Fibroblast of the aortic adventitia (primary cell): ENCODE data around the gene GPRC5B. TPM values are rescaled to one million over a fixed set of nuclear protein-coding genes. Genes with fewer than 3 reads are reported as not detected.

Experiments
- DNase-seq: peaks from one replicate; pipeline ENCODE4 v3.0.0-alpha.2; 2010; ENCODE audit warnings: low read depth
- H3K4me3 ChIP-seq: 2 replicates; pipeline ENCODE4 v1.5.1; 2011; ENCODE audit warnings: low read depth, mild to moderate bottlenecking, control low read depth, low read length, moderate library complexity
- CTCF ChIP-seq: IDR thresholded peaks from 2 replicates; pipeline ENCODE4 v1.5.1; 2011; ENCODE audit warnings: mild to moderate bottlenecking, low read length, control low read depth, inconsistent platforms; ENCODE audit not compliant: insufficient read depth
- total RNA-seq: library from RNA; depleted of rRNA; stranded (reverse); fragments of >200 nt; gene quantifications from 2 replicates; pipeline ENCODE4 v1.2.3, GENCODE V29; 2012; ENCODE audit warnings: low replicate concordance

Gene GPRC5B
- total RNA-seq, 1 donor = 20.2 TPM

GRCh38 chr16:19881783-19882182, 2.9 kb downstream of the GPRC5B start:
- no peak for TF ChIP-seq CTCF
- no peak for DNase-seq

GRCh38 chr16:19881028-19881427, 3.6 kb downstream of the GPRC5B start:
- no peak for DNase-seq
- no peak overlapping the region for H3K4me3 ChIP-seq
- no peak for TF ChIP-seq CTCF

More at GRCh38 chr16:19881783-19882182, 2.9 kb downstream of the GPRC5B start:
- peak overlapping the region; percentile 13 for H3K4me3 ChIP-seq

- peak; percentile 23 for DNase-seq
- no peak overlapping the region for H3K4me3 ChIP-seq
- no peak for TF ChIP-seq CTCF
Measured at GRCh38 chr16:19879241-19879792, 5.3 kb downstream of the GPRC5B start.

GRCh38 chr16:19878757-19879156, 5.9 kb downstream of the GPRC5B start:
- no peak for TF ChIP-seq CTCF
- DNase-seq = no peak
- H3K4me3 ChIP-seq = no peak overlapping the region

- TF ChIP-seq CTCF = no peak
- H3K4me3 ChIP-seq = no peak overlapping the region
- DNase-seq = no peak
Measured at GRCh38 chr16:19876501-19877059, 8.1 kb downstream of the GPRC5B start.

GRCh38 chr16:19875900-19876299, 8.7 kb downstream of the GPRC5B start:
- no peak for TF ChIP-seq CTCF
- no peak for DNase-seq
- H3K4me3 ChIP-seq = no peak overlapping the region
